DMS53 treated with DMSO at 0.1 percent for 48 hours (cell line): ENCODE measurements around the gene CTNND2.

Experiments
- DNase-seq: peaks from one replicate; lab custom pipeline; 2025; ENCODE audit not compliant: unreplicated experiment; lab: John Stamatoyannopoulos, UW

The CTNND2 gene

DNA sequence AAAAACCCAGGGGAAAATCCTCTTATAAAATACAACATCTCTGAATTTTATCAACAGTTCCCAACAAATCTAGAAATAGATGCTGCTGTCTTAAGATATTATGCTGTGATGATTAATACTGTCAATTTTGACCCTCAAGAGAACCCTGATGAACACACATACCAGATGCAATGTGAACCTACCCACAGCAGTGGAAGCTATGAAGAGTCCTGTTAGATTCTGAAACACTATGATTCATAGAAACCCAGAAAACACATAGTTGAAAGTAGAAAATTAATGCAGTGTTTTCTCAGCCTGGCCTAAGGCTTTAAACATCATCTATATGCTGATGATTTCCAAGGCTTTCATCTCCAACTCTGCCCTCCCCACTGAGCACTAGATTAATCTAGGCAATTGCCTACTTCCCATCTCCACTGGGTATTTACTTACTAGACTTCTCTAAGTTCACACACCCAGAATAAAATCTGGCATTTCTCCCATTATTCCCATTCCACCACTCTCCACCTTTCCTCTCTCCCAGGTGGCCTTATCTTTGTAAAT, 296.2 kb downstream of the CTNND2 start:
- DNase-seq: no peak

DNA sequence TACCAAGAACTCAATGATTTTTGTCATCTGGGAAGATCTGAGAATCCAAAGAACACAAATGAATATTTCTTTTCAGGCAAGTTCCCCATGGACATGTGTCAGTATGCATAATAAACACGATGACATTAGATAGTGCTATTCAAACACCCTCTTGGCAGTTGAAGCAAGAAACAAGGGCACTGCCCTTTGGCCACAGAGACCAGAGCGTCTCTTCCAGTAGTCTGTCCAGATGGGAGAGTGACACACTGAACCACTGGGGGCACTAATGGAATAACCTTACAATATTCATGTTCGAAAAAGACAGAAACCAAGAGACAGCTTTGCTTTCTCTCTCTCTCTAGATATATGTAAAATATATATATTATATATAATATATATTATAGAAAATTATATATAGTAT, 301.9 kb downstream of the CTNND2 start:
- no peak for DNase-seq

DNA sequence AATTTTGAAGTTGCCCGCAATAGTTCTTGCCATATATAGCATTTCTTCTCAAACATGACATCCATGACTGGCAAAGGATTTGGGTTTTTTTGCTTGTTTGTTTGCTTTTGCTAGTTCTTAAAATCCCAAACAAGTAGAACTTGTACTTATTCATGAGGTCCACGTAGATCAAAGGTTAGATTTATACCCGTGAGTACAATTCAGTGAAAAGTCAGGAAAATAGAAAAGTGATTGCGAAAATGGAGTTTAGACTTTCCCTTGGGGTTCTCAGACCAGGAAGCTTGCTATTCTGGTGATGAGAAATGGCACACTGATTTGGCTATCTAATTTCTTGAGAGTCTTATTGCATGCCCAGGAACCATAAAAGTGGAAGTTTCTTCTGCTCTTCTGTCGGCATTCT, 304.7 kb downstream of the CTNND2 start:
- no peak for DNase-seq

DNA sequence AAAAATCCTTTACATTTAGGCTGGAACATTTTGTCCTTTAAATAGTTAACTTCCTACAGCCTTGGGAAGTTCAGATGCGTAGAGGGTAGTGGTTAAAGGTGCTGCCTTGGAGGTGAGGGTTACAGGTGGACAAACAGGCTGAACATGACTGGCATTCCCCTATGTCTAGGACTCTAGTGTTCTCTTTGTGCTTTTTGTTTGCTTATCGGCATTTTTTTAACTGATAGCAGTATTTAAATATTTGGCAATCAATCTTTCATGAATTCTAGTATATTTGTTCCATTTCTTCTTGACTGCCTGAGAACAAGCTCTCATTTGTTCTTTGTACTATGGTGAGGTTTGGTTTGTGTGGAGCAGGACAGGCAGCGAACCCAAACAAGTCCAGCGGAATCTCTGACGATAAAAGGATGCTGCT, 307.6 kb downstream of the CTNND2 start:
- DNase-seq: peak; percentile 43

DNA sequence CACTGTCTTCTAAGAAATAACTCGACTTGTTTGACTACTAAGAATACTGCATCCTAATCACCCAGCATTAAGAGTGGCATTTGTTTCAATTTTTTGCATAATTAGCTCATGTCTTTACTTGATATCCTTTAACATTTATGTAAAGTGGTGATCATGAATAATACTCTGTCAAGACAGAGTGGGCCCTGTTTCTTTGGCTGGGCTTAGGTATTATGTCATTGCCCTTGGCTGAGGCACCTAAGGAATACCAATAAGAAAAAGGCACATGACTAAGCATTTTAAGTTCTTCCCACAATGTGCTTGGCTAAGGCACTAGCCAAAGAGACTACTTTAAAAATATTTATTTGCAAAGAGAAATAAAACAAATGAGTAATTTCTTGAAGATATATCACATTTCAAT, 308.1 kb downstream of the CTNND2 start:
- DNase-seq: peak; percentile 14

DNA sequence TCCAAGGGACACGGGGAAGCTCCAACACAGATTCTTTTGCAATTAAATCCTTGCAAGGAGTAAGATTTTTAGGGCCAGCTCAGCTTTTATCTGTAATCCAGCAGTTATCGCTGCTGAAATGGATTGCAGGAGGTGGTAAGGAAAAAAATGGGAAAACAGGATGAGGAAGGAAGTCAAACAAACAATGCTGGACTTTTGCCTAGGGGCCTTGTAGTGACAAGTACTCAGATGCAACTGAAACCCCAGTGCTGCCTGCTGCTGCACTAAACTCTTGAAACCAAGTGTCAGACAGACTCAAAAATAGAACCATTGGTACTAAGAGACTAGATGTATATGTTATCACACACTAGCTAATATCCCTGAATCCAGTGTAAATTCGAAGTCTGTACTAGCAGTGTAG, 309.2 kb downstream of the CTNND2 start:
- no peak for DNase-seq

DNA sequence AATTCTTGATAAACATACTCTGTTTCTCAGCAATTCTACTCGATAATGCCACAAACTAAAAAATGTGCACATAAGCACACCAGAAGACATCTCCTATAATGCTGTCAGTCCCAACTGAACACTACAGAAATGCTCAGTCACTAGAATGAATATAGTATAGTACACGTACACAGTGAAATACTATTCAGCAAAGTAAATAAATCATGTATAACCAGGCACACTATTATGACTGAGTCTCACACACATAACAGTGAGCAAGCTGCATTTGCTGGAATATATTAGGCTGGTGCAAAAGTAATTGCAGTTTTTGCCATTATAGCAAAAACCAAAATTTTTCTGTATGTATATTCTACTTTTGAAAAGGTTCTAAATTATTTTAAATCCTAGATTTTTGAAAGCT, 310.2 kb downstream of the CTNND2 start:
- DNase-seq: no peak

DNA sequence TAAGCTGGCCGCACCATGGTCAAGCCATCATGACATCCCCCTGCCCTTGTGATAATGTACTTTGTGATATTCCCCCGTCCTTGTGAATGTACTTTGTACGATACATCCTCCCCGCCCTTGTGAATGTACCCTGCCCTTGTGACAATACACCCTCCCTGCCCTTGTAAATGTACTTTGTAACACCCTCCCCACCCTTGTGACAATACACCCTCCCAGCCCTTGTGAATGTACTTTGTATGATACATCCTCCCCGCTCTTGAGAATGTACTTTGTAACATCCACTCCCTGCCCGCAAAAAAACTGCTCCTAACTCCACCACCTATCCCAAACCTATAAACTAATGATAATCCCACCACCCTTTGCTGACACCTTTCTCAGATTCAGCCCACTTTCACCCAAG, 313.8 kb downstream of the CTNND2 start:
- DNase-seq: no peak

DNA sequence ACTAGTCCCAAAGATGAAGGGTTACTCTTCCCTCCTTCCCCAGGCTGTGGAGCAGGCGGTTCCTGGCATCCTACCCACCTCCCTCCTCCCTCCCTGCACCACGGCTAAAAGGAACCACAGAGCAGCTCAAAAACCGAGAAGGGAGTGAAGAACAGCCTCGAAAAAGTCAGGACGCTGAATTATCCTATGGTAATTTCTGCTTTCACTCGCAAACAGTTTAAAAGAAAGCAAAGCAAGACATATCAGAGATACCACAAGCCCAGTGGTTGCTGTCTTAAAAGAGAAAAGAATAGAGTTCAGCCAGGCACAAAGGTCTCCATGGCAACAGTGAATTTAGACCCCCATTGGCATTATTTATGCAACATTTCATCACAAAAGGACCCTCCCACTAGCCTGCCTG, 315.4 kb downstream of the CTNND2 start:
- DNase-seq: no peak

DNA sequence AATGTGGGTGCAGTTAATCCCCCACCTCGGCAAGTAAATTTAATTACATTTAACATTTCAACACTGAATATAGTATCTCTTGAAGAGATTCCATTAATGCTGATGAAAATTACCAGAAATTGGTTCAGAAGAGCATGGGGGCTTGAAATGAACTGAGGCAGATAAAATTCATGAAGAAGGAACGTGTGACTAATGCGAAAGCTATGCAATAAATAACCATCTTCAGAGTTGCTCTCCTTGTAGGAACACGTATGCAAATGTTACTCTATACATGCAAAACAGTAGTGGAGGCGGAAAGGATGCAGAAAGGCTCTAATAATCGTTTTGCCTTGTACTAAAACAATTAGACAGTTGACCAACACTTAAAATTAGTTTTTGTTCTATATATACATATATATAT, 320.2 kb downstream of the CTNND2 start:
- no peak for DNase-seq

DNA sequence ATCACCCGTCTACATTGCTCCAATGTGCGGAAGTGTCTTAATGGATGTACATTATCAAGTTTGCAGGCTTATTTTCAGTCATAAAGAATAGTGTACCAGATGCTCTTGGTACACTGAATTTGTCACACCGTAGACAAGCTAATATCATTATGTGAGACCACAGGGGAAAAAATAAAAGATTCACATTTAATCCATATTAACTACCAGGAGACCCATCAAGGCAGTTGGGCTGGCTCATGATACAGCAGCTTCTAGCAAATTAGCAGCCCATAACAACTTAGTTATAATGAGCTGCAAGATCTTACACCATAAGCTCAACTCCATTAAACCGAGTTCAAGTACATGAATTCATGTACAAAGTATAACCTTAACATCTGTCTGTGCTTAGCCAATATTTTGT, 324.9 kb downstream of the CTNND2 start:
- DNase-seq: no peak

DNA sequence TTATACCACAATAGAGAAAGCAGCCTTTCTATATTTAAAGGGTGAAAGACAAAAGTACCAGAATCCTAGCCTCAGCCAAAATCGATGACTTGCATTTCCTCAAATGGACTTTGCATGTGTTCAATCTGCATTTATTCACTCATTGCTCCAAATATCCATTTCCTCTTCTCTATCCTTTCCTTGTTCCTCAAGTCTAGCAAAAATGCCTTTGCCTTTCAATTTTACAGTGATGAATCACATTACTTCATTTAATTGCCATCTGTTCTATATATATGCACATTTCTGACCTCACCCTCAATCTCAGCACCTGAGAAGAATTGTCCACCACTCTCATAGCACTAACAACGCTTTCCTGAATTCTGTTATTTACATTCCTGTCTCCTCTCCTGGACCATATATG, 329.5 kb downstream of the CTNND2 start:
- DNase-seq: no peak

DNA sequence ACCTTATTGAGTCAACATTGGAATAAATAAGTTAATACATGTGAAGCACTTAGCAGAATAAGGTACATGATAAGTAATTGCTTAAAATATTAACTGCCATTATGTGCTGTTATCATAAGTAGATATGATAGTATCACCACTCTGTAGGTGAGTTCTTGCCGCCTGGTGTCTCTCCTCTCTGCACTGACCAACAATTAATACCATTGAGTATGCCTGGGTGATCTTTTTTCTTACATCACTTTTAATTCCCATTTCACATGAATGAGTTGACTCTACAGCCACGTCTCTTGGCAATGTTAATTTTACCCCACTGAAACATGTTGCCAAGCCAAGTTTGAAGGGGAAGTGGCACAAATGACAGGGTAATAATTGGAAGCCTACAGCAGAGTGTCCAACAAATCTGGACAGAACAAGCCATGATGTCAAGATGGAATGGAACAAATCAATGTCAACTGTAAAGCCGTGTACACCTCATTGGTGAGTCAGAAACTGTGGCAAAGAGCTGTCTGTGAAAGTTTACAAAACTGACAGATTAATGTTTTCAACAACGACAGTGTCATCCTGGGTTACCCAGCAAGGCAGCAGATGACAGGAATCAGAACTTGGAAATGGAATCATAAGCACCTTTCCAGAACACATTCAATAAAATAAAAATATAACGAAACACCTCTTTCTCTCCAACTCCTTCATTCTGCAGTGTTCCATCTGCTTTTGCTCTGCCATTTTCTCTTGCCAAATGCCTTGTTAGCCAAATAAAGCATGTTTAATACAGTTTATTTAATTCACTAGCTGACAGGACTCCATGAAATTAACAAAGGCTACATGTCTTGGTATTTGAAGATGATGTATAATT, 330.9 kb downstream of the CTNND2 start:
- DNase-seq: no peak

DNA sequence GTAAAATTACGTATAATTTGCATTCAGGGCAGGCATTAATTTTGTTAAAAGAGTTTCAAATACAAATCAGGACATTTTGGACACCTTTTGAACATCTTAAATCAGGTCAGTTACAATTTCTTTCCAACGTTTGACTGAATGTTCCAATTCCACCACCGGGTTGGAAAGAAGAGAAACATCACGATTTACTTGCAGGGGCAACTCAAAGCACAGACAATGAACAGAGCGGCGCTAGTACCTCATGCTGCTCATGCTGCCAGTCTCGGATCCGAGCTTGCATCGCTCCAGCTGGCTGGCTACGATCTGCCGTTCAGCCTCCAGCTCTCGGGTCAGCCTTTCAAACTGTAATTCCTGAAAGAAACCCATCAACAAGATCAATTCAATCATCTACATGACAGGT, 339.5 kb downstream of the CTNND2 start:
- no peak for DNase-seq

DNA sequence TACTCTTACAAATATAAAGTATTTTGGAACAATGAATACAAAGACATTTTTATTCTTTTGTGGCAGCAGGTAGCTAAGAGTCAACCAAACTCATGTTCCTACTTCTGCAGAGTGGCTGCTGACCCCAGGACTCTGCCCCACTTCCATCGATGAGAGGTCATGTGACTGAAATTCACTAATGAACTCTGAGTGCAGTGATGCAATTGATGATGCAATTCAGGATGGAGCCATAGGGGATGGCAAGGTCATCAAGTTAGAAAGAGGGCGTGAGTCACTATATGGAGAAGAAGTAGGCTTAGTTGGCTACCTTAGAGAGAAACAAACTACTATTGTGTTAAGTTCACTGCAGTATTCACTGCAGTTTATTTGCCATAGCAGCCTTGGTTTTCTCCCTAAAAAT, 340.4 kb downstream of the CTNND2 start:
- no peak for DNase-seq

DNA sequence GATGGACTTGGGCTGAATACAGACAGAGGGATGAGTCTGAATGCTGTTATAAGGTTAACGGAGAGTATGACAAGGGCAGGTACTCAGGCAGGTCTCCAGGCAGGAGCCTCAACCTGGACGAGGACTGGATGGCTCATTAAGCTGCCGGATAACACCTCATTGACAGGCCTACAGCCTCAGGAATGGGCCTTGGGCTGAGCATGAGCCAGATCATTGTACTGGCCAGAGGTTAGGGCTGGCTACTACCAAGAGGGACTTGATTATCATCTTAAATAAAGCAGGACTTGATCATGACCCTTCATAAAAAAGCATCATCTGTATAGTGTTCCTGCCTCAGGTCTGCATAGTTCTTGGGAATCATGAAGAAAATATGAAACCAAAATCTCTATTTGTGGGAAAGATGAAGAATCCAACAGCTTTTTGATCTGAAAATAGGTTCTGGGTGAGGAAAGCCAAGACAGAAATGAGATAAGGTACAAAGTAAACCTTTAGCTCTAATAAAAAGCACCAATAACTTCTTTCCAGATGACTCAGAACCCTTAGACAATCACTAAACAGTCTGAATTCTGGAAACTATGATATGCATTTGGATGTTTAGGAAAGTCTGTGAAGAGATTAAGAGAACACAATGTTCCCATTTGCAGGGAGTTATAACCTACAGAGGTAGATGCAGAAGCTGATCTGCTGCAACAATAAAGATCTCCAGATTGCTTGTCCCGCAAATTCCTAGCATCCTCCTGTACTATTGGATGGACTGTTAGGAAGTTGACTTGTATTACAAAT, 343.1 kb downstream of the CTNND2 start:
- DNase-seq: no peak

DNA sequence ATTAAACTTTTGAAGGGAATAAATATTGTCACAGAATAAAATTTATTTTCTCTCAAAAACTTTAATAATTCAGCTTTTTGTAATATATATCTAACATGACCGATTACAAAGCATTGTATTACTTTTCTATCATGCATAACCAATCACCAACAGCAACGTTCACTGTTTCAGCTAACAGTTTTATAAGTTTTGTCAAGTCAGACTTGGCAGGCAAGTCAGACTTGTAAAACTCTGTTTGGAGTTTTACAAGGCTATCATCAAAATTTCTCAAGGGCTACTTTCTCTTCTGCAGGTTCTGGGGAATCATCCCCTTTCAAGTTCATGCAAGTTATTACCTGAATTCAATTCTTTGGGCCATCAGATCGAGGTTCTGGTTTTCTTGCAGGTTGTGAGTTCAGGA, 347.2 kb downstream of the CTNND2 start:
- DNase-seq: no peak

DNA sequence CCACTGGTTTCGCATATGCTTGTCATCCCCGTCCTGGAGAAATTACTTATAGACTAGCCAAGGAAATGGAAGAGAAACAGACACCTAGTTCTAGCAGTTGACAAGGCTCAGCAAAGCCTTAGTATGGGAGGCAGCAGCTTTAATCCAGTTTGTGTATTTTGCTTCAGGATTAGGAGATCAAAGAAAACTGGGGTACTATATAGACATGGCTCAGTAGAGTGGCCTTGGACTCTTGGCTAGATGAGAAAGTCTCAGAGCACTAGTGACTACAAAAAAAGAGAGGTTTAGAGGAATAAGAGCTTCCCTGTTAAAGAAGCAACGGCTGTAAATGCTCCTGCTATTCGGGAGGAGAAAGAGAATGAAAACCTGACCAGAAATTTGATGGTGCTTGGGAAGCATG, 349.1 kb downstream of the CTNND2 start:
- no peak for DNase-seq

DNA sequence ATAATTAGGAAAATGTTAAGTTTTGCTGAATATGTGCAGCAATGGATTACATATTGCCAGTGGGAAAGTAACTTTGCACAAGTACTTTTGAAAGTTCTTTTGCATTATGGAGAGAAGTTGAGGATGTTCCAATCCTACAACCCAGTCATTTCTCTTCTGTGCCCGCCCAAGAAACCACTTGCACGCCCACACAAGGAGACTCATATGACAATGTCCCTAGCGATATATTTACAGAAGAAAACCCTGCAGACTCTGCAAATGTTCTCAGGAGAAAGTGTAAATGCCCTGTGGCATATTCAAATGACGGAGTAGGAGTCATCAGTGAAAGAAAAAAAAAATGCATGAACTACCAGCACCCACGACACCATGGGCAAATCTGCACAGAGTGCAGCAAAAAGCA, 356.5 kb downstream of the CTNND2 start:
- no peak for DNase-seq

DNA sequence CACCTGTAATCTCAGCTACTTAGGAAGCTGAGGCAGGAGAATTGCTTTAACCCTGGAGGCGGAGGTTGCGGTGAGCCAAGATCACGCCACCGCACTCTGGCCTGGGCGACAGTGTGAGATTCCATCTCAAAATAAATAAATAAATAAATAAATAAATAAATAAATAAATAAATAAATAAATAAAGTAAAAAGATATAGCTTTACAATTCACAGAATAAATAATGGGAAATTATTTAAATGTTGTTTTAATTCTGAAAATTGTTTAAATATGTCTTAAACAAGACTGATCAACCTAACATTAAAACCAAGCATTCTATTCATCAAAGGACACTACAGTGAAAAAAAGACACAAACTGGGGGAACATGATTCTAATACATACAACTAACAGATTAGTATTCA, 357.1 kb downstream of the CTNND2 start:
- DNase-seq: no peak

DNA sequence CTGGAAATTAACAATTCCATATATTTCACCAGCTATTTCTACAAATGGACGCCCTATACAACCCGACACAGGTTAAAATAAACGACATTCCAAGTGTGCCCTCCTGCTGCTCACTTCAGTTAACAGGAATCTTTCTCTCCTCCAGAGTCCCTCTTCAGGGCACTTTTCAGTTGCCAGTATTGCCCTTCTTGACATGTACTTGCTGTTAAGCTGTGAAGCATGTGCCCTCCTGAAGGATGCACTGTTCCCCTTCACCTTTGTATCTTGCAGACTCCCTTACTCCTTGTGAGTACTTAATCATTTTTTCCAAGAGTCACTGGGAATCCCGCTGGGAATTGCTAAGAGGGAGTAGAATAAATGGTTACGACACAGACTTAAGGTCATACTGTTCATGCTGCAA, 364.1 kb downstream of the CTNND2 start:
- no peak for DNase-seq
